K562 (cell line): Measurements from ENCODE around the gene GLIS1. TPM values are rescaled to one million over a fixed set of nuclear protein-coding genes. Genes with fewer than 3 reads are reported as not detected.

Source experiments
- ATAC-seq: fragments of 200-7000 bp; cut with Tn5 transposase; 3 replicates; pipeline ENCODE4 v1.9.1; 2020; ENCODE audit warnings: moderate library complexity
- BruUV-seq: library from RNA; stranded (reverse); fragments of 400-500 nt; replicated peaks from 2 replicates; lab custom pipeline; 2021; lab: Mats Ljungman, UMichigan
- CTCF ChIA-PET: fragments of 300-600 bp; formaldehyde crosslinking; extraction: SDS; loops from one replicate; lab custom pipeline; 2021; ENCODE audit warnings: low intra/inter-chr PET ratio; lab: Yijun Ruan, JAX
- POLR2A ChIA-PET: fragments of 300-600, 350-650 bp; sonication (Branson Sonifier 250); formaldehyde crosslinking; extraction: SDS; loops from one replicate; lab custom pipeline; 2021; ENCODE audit warnings: antibody characterized with exemption, inconsistent platforms; lab: Yijun Ruan, JAX
- DNase-seq, 4 experiments: peaks; one replicate each; pipeline versions ENCODE4 v3.0.0 to v3.0.0-alpha.2; 2011 to 2018; ENCODE audit warnings: low spot score in 3 of 4, mixed read lengths in 3 of 4; ENCODE audit errors: extremely low read depth in 1 of 4
- FAIRE-seq: peaks from 2 replicates; lab custom pipeline; 2011; peaks lifted over from hg19 to GRCh38; lab: Jason Lieb, UNC
- H2AFZ ChIP-seq: 2 replicates; pipeline ENCODE4 v1.6.0; 2011; ENCODE audit warnings: low read depth, low read length, control low read depth, inconsistent platforms
- H3K27ac ChIP-seq: fragments of 200-600 bp; 3 replicates; pipeline ENCODE4 v1.8.0; 2011; ENCODE audit warnings: low read depth, mild to moderate bottlenecking, control low read depth, inconsistent platforms, low read length, moderate library complexity, mixed read lengths; ENCODE audit errors: extremely low read depth
- H3K27me3 ChIP-seq, 2 experiments: fragments of 300-600 bp in 1 of 2; 2 replicates in 1 of 2; 3 replicates in 1 of 2; pipeline versions ENCODE4 v1.6.0 to v1.8.0; 2011; ENCODE audit warnings: inconsistent platforms in 2 of 2, low read length in 2 of 2, mild to moderate bottlenecking in 1 of 2, mixed read lengths in 1 of 2, moderate library complexity in 1 of 2; ENCODE audit not compliant: control insufficient read depth in 2 of 2, insufficient read depth in 2 of 2
- H3K36me3 ChIP-seq: fragments of 300-600 bp; 3 replicates; pipeline ENCODE4 v1.8.0; 2011; ENCODE audit warnings: mild to moderate bottlenecking, low read length, inconsistent platforms; ENCODE audit not compliant: control insufficient read depth, insufficient read depth
- H3K4me1 ChIP-seq, 2 experiments: fragments of 200-600 bp in 1 of 2; replicated peaks in 1 of 2; 2 replicates in 1 of 2; 3 replicates in 1 of 2; pipeline versions ENCODE4 v1.5.1 to v1.8.0; 2011; ENCODE audit warnings: inconsistent platforms in 2 of 2, low read length in 2 of 2, mild to moderate bottlenecking in 1 of 2, mixed read lengths in 1 of 2, moderate library complexity in 1 of 2; ENCODE audit not compliant: control insufficient read depth in 2 of 2, insufficient read depth in 2 of 2
- H3K4me2 ChIP-seq: 2 replicates; pipeline ENCODE4 v1.6.1; 2011; ENCODE audit warnings: low read length, control low read depth, inconsistent platforms, mixed read lengths; ENCODE audit not compliant: insufficient read depth
- H3K4me3 ChIP-seq: fragments of 200-600 bp; sonication (generic), shearing (Covaris generic); 2 replicates; pipeline ENCODE4 v1.5.1; 2016; ENCODE audit warnings: control low read depth, inconsistent platforms
- H3K79me2 ChIP-seq: fragments of 200-600 bp; 3 replicates; pipeline ENCODE4 v1.8.0; 2011; ENCODE audit warnings: low read length, inconsistent platforms; ENCODE audit not compliant: control insufficient read depth, insufficient read depth
- H3K9ac ChIP-seq, 2 experiments: 2 replicates each; pipeline versions ENCODE4 v1.6.0 to v1.6.1; 2011; ENCODE audit warnings: low read depth in 2 of 2, low read length in 2 of 2, control low read depth in 1 of 2, inconsistent platforms in 1 of 2, mild to moderate bottlenecking in 1 of 2, mixed read lengths in 1 of 2; ENCODE audit not compliant: insufficient read depth in 1 of 2
- H3K9me1 ChIP-seq: one replicate; pipeline ENCODE4 v1.6.0; 2011; ENCODE audit warnings: inconsistent platforms, mild to moderate bottlenecking, low read length, moderate library complexity; ENCODE audit not compliant: control insufficient read depth, insufficient read depth
- H3K9me3 ChIP-seq: replicated peaks from 2 replicates; pipeline ENCODE4 v1.5.1; 2011; ENCODE audit warnings: low read depth, low read length, inconsistent platforms; ENCODE audit not compliant: control insufficient read depth, insufficient read depth
- H4K20me1 ChIP-seq: replicated peaks from 2 replicates; pipeline ENCODE4 v1.6.1; 2011; ENCODE audit warnings: low read length, inconsistent platforms, mixed read lengths; ENCODE audit not compliant: control insufficient read depth, insufficient read depth
- ADNP ChIP-seq: fragments of 200-800 bp; sonication (Bioruptor generic); IDR thresholded peaks from 2 replicates; pipeline ENCODE4 v1.6.1; 2016; ENCODE audit warnings: missing genetic modification characterization, missing compliant biosample characterization
- BCL6 ChIP-seq: fragments of 250-450 bp; sonication (Bioruptor Pico); IDR thresholded peaks from 2 replicates; pipeline ENCODE4 v1.4.0; 2020
- CEBPB ChIP-seq: fragments of 450-650 bp; IDR thresholded peaks from 2 replicates; pipeline ENCODE4 v1.6.1; 2016; ENCODE audit warnings: missing genetic modification characterization, missing compliant biosample characterization
- CHCHD3 ChIP-seq: fragments of 250-450 bp; sonication (Bioruptor Pico); IDR thresholded peaks from 2 replicates; pipeline ENCODE4 v2.1.2; 2022; ENCODE audit warnings: mild to moderate bottlenecking
- EZH2 ChIP-seq: IDR thresholded peaks from 2 replicates; pipeline ENCODE4 v1.6.1; 2012; ENCODE audit warnings: low read depth, mild to moderate bottlenecking, inconsistent platforms, low read length, borderline replicate concordance
- FOS ChIP-seq: IDR thresholded peaks from 3 replicates; pipeline ENCODE4 v1.6.1; 2011; ENCODE audit not compliant: insufficient read length; ENCODE audit errors: extremely low read depth
- FOXJ3 ChIP-seq: sonication (generic); formaldehyde crosslinking; IDR thresholded peaks from 2 replicates; pipeline ENCODE4 v1.4.0; 2020; ENCODE audit warnings: mild to moderate bottlenecking, missing genetic modification reagents
- IRF2 ChIP-seq: sonication (generic); formaldehyde crosslinking; IDR thresholded peaks from 2 replicates; pipeline ENCODE4 v1.8.1; 2022; ENCODE audit warnings: mild to moderate bottlenecking, missing genetic modification reagents
- NUFIP1 ChIP-seq: fragments of 450-650 bp; IDR thresholded peaks from 2 replicates; pipeline ENCODE4 v1.6.1; 2018; ENCODE audit not compliant: partially characterized antibody
- PPARD ChIP-seq: fragments of 250-450 bp; sonication (Bioruptor Pico); IDR thresholded peaks from 2 replicates; pipeline ENCODE4 v1.8.0; 2022; ENCODE audit warnings: inconsistent platforms, mild to moderate bottlenecking, moderate library complexity
- ZNF408 ChIP-seq: fragments of 250-450 bp; sonication (Bioruptor Pico); IDR thresholded peaks from 2 replicates; pipeline ENCODE4 v1.4.0; 2020; ENCODE audit warnings: low read depth, mild to moderate bottlenecking, moderate library complexity
- ZNF644 ChIP-seq: fragments of 200-800 bp; sonication (Bioruptor generic); IDR thresholded peaks from 2 replicates; pipeline ENCODE4 v1.6.1; 2016; ENCODE audit warnings: low read depth, missing genetic modification characterization, missing compliant biosample characterization
- ZNF778 ChIP-seq: fragments of 450-650 bp; formaldehyde crosslinking; IDR thresholded peaks from 2 replicates; pipeline ENCODE4 v1.4.0; 2020; ENCODE audit warnings: mild to moderate bottlenecking, moderate library complexity
- WGBS: fragments of 100-300 bp; shearing (Covaris generic); methylation state at CpG from one replicate; pipeline ENCODE4 v1.1.6; 2016; ENCODE audit warnings: low coverage, mixed read lengths; ENCODE audit not compliant: insufficient coverage; ENCODE audit errors: missing lambda C conversion rate; 5-methylcytosine and 5-hydroxymethylcytosine counted together
- in situ Hi-C: fragments of 300-500 bp; cut with MboI; formaldehyde crosslinking; loops from 4 replicates; pipeline ENCODE4 v1.15.0; 2018; ENCODE audit warnings: inconsistent platforms, mixed read lengths
- intact Hi-C: fragments of 100-400 bp; cut with micrococcal nuclease; formaldehyde crosslinking; loops from 2 replicates; pipeline ENCODE4 v1.14.2; 2022
- polyA plus RNA-seq, 8 experiments: library from polyadenylated mRNA; depleted of rRNA in 4 of 8; stranded (reverse) in 5 of 8; unstranded in 3 of 8; fragments of >200 nt; fragmentation: Nextera tagmentation in 2 of 8; fragmentation: Illumina TruSeq in 1 of 8; extraction: Ambion mirVana in 2 of 8; extraction: Trizol in 1 of 8; gene quantifications; 2 replicates each; pipeline versions ENCODE4 v1.2.1 to v1.2.3, GENCODE V29; 2011 to 2014; ENCODE audit warnings: inconsistent platforms in 1 of 8, missing spikeins in 1 of 8
- total RNA-seq, 7 experiments: library from RNA; depleted of rRNA in 6 of 7; stranded (reverse); fragments of >200 nt in 6 of 7; fragmentation: Illumina TruSeq in 2 of 7; extraction: Trizol in 2 of 7; gene quantifications; 2 replicates each; pipeline versions ENCODE4 v1.2.1 to v1.2.3, GENCODE V29; 2011 to 2021; ENCODE audit warnings: low replicate concordance in 1 of 7
- TF ChIP-seq, protein P1 (sequence below), 2 experiments: fragments of 450-650 bp in 1 of 2; sonication (generic) in 1 of 2; formaldehyde crosslinking in 1 of 2; IDR thresholded peaks; 2 replicates each; pipeline versions ENCODE4 v1.7.1 to v1.9.0; 2016 to 2022; ENCODE audit warnings: inconsistent platforms in 1 of 2, mild to moderate bottlenecking in 1 of 2, missing genetic modification reagents in 1 of 2

Gene GLIS1
- total and polyA plus RNA-seq, 9 of the 15 experiments (the other 6 are each of a cell fraction or from before 2014, with no cell fraction given) = not detected

DNA sequence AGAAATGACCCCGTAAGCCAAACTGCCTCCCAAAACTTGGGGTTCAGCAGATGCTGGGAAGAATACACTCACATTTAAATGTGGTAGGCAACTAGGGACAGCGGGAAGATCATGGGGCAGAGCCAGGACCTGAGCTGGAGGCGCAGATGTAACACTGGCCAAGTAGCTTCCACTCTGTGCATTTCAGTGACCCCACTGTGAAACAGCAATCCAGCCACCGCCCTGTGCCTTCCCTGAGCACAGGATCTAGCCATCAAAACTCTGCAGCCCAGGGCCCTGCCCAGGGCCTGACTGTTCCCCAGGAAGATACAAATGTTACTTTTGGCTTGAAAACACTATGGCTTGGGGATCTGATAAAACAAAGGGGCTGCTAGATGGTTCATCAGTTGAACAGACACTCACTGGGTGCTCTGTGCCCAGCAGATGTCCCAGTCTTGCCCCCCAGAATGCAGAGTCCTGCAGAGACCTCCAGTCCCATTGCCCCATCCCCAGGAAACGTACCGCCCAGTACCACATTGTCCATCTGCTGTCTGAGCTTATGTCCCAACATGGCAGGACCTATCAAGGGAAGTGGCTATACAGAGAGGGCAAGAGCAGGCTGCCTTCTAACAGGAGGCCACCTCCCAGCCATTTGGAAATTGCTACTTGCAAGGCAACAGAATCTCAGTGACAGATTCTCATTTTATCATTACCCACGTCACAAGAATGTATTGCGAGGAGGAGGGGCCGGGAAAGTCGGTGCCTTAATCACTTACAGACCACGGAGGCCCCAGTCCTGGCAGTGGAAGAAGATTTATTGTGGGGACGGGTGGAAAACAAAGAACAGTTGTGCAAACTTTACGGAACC is 155.7 kb downstream of the GLIS1 start:
- no peak for FAIRE-seq
- in situ Hi-C loops = no loop called here
- TF ChIP-seq BCL6 (CRISPR knock-in tag) (no peak), EZH2 (no peak), ZNF408 (CRISPR knock-in tag) (no peak), PPARD (no peak), ZNF644 (tag) (no peak), ADNP (tag) (no peak), CHCHD3 (CRISPR knock-in tag) (no peak), IRF2 (CRISPR knock-in tag) (no peak), CEBPB (tag) (no peak), FOXJ3 (no peak), NUFIP1 (no peak), ZNF778 (CRISPR knock-in tag) (no peak), FOS (no peak)
- TF ChIP-seq, protein P1, sequence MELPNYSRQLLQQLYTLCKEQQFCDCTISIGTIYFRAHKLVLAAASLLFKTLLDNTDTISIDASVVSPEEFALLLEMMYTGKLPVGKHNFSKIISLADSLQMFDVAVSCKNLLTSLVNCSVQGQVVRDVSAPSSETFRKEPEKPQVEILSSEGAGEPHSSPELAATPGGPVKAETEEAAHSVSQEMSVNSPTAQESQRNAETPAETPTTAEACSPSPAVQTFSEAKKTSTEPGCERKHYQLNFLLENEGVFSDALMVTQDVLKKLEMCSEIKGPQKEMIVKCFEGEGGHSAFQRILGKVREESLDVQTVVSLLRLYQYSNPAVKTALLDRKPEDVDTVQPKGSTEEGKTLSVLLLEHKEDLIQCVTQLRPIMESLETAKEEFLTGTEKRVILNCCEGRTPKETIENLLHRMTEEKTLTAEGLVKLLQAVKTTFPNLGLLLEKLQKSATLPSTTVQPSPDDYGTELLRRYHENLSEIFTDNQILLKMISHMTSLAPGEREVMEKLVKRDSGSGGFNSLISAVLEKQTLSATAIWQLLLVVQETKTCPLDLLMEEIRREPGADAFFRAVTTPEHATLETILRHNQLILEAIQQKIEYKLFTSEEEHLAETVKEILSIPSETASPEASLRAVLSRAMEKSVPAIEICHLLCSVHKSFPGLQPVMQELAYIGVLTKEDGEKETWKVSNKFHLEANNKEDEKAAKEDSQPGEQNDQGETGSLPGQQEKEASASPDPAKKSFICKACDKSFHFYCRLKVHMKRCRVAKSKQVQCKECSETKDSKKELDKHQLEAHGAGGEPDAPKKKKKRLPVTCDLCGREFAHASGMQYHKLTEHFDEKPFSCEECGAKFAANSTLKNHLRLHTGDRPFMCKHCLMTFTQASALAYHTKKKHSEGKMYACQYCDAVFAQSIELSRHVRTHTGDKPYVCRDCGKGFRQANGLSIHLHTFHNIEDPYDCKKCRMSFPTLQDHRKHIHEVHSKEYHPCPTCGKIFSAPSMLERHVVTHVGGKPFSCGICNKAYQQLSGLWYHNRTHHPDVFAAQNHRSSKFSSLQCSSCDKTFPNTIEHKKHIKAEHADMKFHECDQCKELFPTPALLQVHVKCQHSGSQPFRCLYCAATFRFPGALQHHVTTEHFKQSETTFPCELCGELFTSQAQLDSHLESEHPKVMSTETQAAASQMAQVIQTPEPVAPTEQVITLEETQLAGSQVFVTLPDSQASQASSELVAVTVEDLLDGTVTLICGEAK (IDR thresholded peaks at IDR 0.05) = no peak
- TF ChIP-seq, protein P1 (CRISPR knock-in tag; IDR thresholded peaks at IDR 0.05) = no peak

More for the DNA sequence above, 155.7 kb downstream of the GLIS1 start:
- Histone ChIP-seq H3K4me2 (no peak overlapping the region), H4K20me1 (peaks cover 24% of the 10 kb centered on the region; the same call in 1 of the 2 replicates), H3K27me3 (peaks cover 8 to 49% of the 10 kb centered on the region in 2 experiments), H3K4me1 (peaks cover 5 to 14% of the 10 kb centered on the region in 2 experiments; a peak in 4 of 5 replicates), H3K79me2 (no peaks in the 10 kb centered on the region), H3K9me3 (no peaks in the 10 kb centered on the region), H3K27ac (no peak overlapping the region), H3K9me1 (no peaks in the 10 kb centered on the region), H3K9ac (no peak overlapping the region), H3K4me3 (no peak overlapping the region), H2AFZ (no peak overlapping the region), H3K36me3 (no peaks in the 10 kb centered on the region)
- intact Hi-C loops = no loop called here
- ATAC-seq (no peak), DNase-seq (no peak)
- BruUV-seq = no TSS peak
- POLR2A ChIA-PET = interaction anchor here (1.4 kb wide), 1 partner anchor 21 kb away, joined by 4 read pairs; no protein-coding TSS in a partner anchor
- 1% methylated on average over 13 of the region's 13 CpGs for WGBS
- CTCF ChIA-PET = no interaction called here
